GM18868 (cell line): ENCODE measurements around the gene OR7G1.
"Not testable (repeated sequence)": the region's sequence is repeated elsewhere in the genome, so short reads cannot be mapped to it uniquely, and the experiment has no call there.

ENCODE experiments used
- ATAC-seq: cut with Tn5 transposase; IDR thresholded peaks from one replicate; pipeline ENCODE4 v1.9.1; 2021; ENCODE audit warnings: mild to moderate bottlenecking, moderate library complexity; ENCODE audit not compliant: unreplicated experiment

OR7G1 gene

GRCh38 chr19:9086761-9087160, 28.8 kb downstream of the OR7G1 start, which contains the start of gene OR1M1:
OR1M1 (plus strand) TSS chr19:9087061; CDS start chr19:9093245, 6,184 bp downstream.
- ATAC-seq: no peak

GRCh38 chr19:9078651-9079050, 36.9 kb downstream of the OR7G1 start:
- ATAC-seq: no peak

- no peak for ATAC-seq
Observed at GRCh38 chr19:9076901-9077300, 38.7 kb downstream of the OR7G1 start.

- no peak for ATAC-seq
Observed at GRCh38 chr19:9075064-9075949, 40.3 kb downstream of the OR7G1 start.

GRCh38 chr19:9073806-9074205, 41.8 kb downstream of the OR7G1 start:
- no peak for ATAC-seq

- not testable (repeated sequence) for ATAC-seq
Observed at GRCh38 chr19:9071720-9072119, 43.8 kb downstream of the OR7G1 start.

- ATAC-seq: no peak
Observed at GRCh38 chr19:9070066-9070465, 45.5 kb downstream of the OR7G1 start.

GRCh38 chr19:9065457-9066014, 50.0 kb downstream of the OR7G1 start:
- ATAC-seq: no peak
